Measurements from ENCODE around the gene NEUROD6. TPM values are rescaled to one million over a fixed set of nuclear protein-coding genes. Genes with fewer than 3 reads are reported as not detected.

The NEUROD6 gene
- total RNA-seq, 1 experiment from 2014 or later = not detected

- ATAC-seq = no peak
- TF ChIP-seq CTCF (IDR thresholded peaks at IDR 0.05) (no peak), TCF7L2 (IDR thresholded peaks at IDR 0.05; ENCODE audit: low read depth, low read length) (no peak), SIN3A (IDR thresholded peaks at IDR 0.05; ENCODE audit: borderline replicate concordance, insufficient read depth, low read depth, low read length) (no peak), REST (IDR thresholded peaks at IDR 0.05; ENCODE audit: insufficient read depth in 1 of 2, low read depth in 2 of 2, low read length in 1 of 2) (no peak), POLR2AphosphoS5 (IDR thresholded peaks at IDR 0.05; ENCODE audit: low read depth, low read length) (no peak)
- no peaks in the 10 kb centered on the region for H3K36me3 ChIP-seq (ENCODE audit: control insufficient read depth, insufficient read depth, low read length)
- no peak overlapping the region for H3K27ac ChIP-seq (ENCODE audit: low read length)
- H3K27me3 ChIP-seq (ENCODE audit: control insufficient read depth, insufficient read depth, low read length) = peaks cover 16% of the 10 kb centered on the region
- ChIA-PET POLR2A (no interaction called here), CTCF (no interaction called here)
- H3K4me1 ChIP-seq (ENCODE audit: control insufficient read depth, insufficient read depth, low read length) = no peaks in the 10 kb centered on the region
- DNase-seq (ENCODE audit: low read depth, low spot score) = no peak
- H3K9me3 ChIP-seq (ENCODE audit: control insufficient read depth, insufficient read depth, low read depth, low read length) = no peaks in the 10 kb centered on the region
- intact Hi-C loops (cut with micrococcal nuclease; ENCODE audit: unreplicated experiment) = loop anchor here (2.0 to 5.0 kb wide), 2 partner anchors 115 to 364 kb away; no protein-coding TSS in a partner anchor
- no peak overlapping the region for H3K4me3 ChIP-seq (ENCODE audit: low read depth in 2 of 2, low read length in 2 of 2)
- in situ Hi-C loops (cut with HindIII; ENCODE audit: low pct_unique_long_range_greater_than_20kb, low sequenced_read_pairs) = no loop called here
- BruUV-seq (replicated peaks) = no TSS peak
These were observed 31.9 kb upstream of the NEUROD6 start for GRCh38 chr7:31372231-31372959.

- in situ Hi-C loops (cut with HindIII; ENCODE audit: low pct_unique_long_range_greater_than_20kb, low sequenced_read_pairs) = no loop called here
- no peaks in the 10 kb centered on the region for H3K9me3 ChIP-seq (ENCODE audit: control insufficient read depth, insufficient read depth, low read depth, low read length)
- BruUV-seq (replicated peaks) = no TSS peak
- ChIA-PET POLR2A (no interaction called here), CTCF (no interaction called here)
- DNase-seq (ENCODE audit: low read depth, low spot score) (no peak), ATAC-seq (no peak)
- no peaks in the 10 kb centered on the region for H3K4me1 ChIP-seq (ENCODE audit: control insufficient read depth, insufficient read depth, low read length)
- no peak overlapping the region for H3K27ac ChIP-seq (ENCODE audit: low read length)
- no peak for TF ChIP-seq TCF7L2 (IDR thresholded peaks at IDR 0.05; ENCODE audit: low read depth, low read length)
- TF ChIP-seq SIN3A (IDR thresholded peaks at IDR 0.05; ENCODE audit: borderline replicate concordance, insufficient read depth, low read depth, low read length) = no peak
- TF ChIP-seq REST (IDR thresholded peaks at IDR 0.05; ENCODE audit: insufficient read depth in 1 of 2, low read depth in 2 of 2, low read length in 1 of 2) = no peak
- TF ChIP-seq POLR2AphosphoS5 (IDR thresholded peaks at IDR 0.05; ENCODE audit: low read depth, low read length) = no peak
- no peak for TF ChIP-seq CTCF (IDR thresholded peaks at IDR 0.05)
- H3K27me3 ChIP-seq (ENCODE audit: control insufficient read depth, insufficient read depth, low read length) = peaks cover 16% of the 10 kb centered on the region
- no peak overlapping the region for H3K4me3 ChIP-seq (ENCODE audit: low read depth in 2 of 2, low read length in 2 of 2)
- H3K36me3 ChIP-seq (ENCODE audit: control insufficient read depth, insufficient read depth, low read length) = no peaks in the 10 kb centered on the region
- intact Hi-C loops (cut with micrococcal nuclease; ENCODE audit: unreplicated experiment) = loop anchor here (2.0 to 5.0 kb wide), 2 partner anchors 116 to 365 kb away; no protein-coding TSS in a partner anchor
These were observed 31.1 kb upstream of the NEUROD6 start for GRCh38 chr7:31371621-31372020.

Measured in Panc1 (cell line).